Vagina (tissue), 2 donors: ENCODE measurements around the gene HOXD4.

Experiments used
- POLR2A ChIP-seq, 2 donors: fragments of 450-650 bp; IDR thresholded peaks; one replicate each; pipeline ENCODE4 v1.6.1; 2017; ENCODE audit warnings: antibody characterized with exemption in 2 of 2, mild to moderate bottlenecking in 2 of 2, moderate library complexity in 2 of 2
- POLR2AphosphoS5 ChIP-seq, 2 donors: sonication (generic); formaldehyde crosslinking; IDR thresholded peaks; one replicate each; pipeline ENCODE4 v1.9.0; 2017; ENCODE audit warnings: antibody characterized with exemption in 2 of 2, mild to moderate bottlenecking in 2 of 2, low read depth in 1 of 2; ENCODE audit not compliant: insufficient read depth in 1 of 2
- TF ChIP-seq, protein P1 (sequence below), 3 experiments: fragments of 450-650 bp in 2 of 3; fragments of 200-600 bp in 1 of 3; sonication (generic) in 1 of 3; IDR thresholded peaks; one replicate each; pipeline ENCODE4 v1.5.1; 2017 to 2019; ENCODE audit warnings: antibody characterized with exemption in 3 of 3, mild to moderate bottlenecking in 2 of 3, moderate library complexity in 2 of 3

DNA sequence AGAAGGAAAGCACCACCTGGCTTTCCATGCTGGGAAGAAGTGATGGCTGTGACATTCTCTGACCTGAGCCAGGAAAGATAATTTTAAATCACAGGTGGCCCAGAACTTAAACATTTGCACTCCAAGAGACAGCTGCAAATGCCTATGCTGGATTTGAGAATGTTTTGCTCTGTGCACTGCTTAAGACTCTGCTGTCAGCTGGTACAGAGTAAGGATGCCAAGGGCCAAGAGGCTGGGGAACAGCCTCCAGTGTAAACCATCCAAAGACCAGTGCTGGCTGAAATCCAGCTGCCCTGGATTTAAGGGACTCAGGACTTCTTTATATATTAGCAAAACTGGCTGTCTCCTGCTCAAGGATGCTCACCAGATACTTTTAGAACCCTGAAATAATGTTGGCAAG, 18.0 kb upstream of the HOXD4 start:
- TF ChIP-seq, protein P1, sequence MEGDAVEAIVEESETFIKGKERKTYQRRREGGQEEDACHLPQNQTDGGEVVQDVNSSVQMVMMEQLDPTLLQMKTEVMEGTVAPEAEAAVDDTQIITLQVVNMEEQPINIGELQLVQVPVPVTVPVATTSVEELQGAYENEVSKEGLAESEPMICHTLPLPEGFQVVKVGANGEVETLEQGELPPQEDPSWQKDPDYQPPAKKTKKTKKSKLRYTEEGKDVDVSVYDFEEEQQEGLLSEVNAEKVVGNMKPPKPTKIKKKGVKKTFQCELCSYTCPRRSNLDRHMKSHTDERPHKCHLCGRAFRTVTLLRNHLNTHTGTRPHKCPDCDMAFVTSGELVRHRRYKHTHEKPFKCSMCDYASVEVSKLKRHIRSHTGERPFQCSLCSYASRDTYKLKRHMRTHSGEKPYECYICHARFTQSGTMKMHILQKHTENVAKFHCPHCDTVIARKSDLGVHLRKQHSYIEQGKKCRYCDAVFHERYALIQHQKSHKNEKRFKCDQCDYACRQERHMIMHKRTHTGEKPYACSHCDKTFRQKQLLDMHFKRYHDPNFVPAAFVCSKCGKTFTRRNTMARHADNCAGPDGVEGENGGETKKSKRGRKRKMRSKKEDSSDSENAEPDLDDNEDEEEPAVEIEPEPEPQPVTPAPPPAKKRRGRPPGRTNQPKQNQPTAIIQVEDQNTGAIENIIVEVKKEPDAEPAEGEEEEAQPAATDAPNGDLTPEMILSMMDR (IDR thresholded peaks at IDR 0.05): no peak
- TF ChIP-seq POLR2A (IDR thresholded peaks at IDR 0.05) (no peak), POLR2AphosphoS5 (IDR thresholded peaks at IDR 0.05; ENCODE audit: insufficient read depth in 1 of 2, low read depth in 1 of 2) (no peak)
